DOHH2 (cell line): ENCODE data around the gene TUBE1.

Experiments used
- H3F3A ChIP-seq: fragments of 200-600 bp; sonication (generic), shearing (Covaris generic); 2 replicates; pipeline ENCODE4 v1.6.0; 2016; ENCODE audit warnings: antibody characterized with exemption, mild to moderate bottlenecking; ENCODE audit not compliant: control insufficient read depth, insufficient read depth
- H3K27ac ChIP-seq: fragments of 200-600 bp; sonication (generic); 2 replicates; pipeline ENCODE4 v1.5.1; 2014; ENCODE audit warnings: low read depth, mild to moderate bottlenecking, low read length, moderate library complexity
- H3K27me3 ChIP-seq: fragments of 200-600 bp; sonication (generic); 2 replicates; pipeline ENCODE4 v1.6.1; 2014; ENCODE audit warnings: mild to moderate bottlenecking, low read length, mixed read lengths; ENCODE audit not compliant: control insufficient read depth
- H3K36me3 ChIP-seq: fragments of 200-600 bp; sonication (generic); 2 replicates; pipeline ENCODE4 v1.6.1; 2014; ENCODE audit warnings: mild to moderate bottlenecking, low read length, moderate library complexity, mixed read lengths; ENCODE audit not compliant: control insufficient read depth
- H3K4me1 ChIP-seq: fragments of 200-600 bp; sonication (generic); 2 replicates; pipeline ENCODE4 v1.6.1; 2014; ENCODE audit warnings: mild to moderate bottlenecking, low read length, mixed read lengths; ENCODE audit not compliant: control insufficient read depth
- H3K4me2 ChIP-seq: fragments of 200-600 bp; sonication (generic); 2 replicates; pipeline ENCODE4 v1.6.0; 2014; ENCODE audit warnings: mild to moderate bottlenecking, low read length, moderate library complexity
- H3K4me3 ChIP-seq: fragments of 200-600 bp; sonication (generic); 2 replicates; pipeline ENCODE4 v1.5.1; 2014; ENCODE audit warnings: mild to moderate bottlenecking, low read length, mixed read lengths
- H3K79me2 ChIP-seq: fragments of 200-600 bp; sonication (generic); 2 replicates; pipeline ENCODE4 v1.6.1; 2014; ENCODE audit warnings: mild to moderate bottlenecking, low read length, mixed read lengths; ENCODE audit not compliant: control insufficient read depth
- H3K9me2 ChIP-seq: fragments of 200-600 bp; sonication (generic); replicated peaks from 2 replicates; pipeline ENCODE4 v1.6.1; 2014; ENCODE audit warnings: mild to moderate bottlenecking, low read length, mixed read lengths; ENCODE audit not compliant: control insufficient read depth
- H3K9me3 ChIP-seq: fragments of 200-600 bp; sonication (generic); 2 replicates; pipeline ENCODE4 v1.6.1; 2014; ENCODE audit warnings: antibody characterized with exemption, low read length, mixed read lengths; ENCODE audit not compliant: control insufficient read depth, insufficient read depth
- H4K20me1 ChIP-seq: fragments of 200-600 bp; sonication (generic); 2 replicates; pipeline ENCODE4 v1.6.0; 2014; ENCODE audit warnings: low read depth, mild to moderate bottlenecking, antibody characterized with exemption, low read length, moderate library complexity; ENCODE audit not compliant: control insufficient read depth, insufficient read depth
- EZH2phosphoT487 ChIP-seq: fragments of 200-600 bp; sonication (generic); IDR thresholded peaks from 2 replicates; pipeline ENCODE4 v1.6.1; 2017; ENCODE audit warnings: borderline replicate concordance, mild to moderate bottlenecking, antibody characterized with exemption, low read length, moderate library complexity, mixed read lengths
- TF ChIP-seq, protein P1 (sequence below): fragments of 200-600 bp; sonication (generic); IDR thresholded peaks from one replicate; pipeline ENCODE4 v1.5.1; 2014; ENCODE audit warnings: antibody characterized with exemption, mild to moderate bottlenecking, low read depth, low read length; ENCODE audit not compliant: poor library complexity, severe bottlenecking

TUBE1 gene

GRCh38 chr6:112022749-112023148 lies 64.5 kb downstream of the TUBE1 start:
- Histone ChIP-seq H3K27me3 (peaks cover 27% of the 10 kb centered on the region), H3K9me3 (no peaks in the 10 kb centered on the region), H3K27ac (no peak overlapping the region), H3K4me2 (no peak overlapping the region), H3K4me1 (peaks cover 2% of the 10 kb centered on the region), H4K20me1 (no peaks in the 10 kb centered on the region), H3K9me2 (no peaks in the 10 kb centered on the region), H3F3A (no peaks in the 10 kb centered on the region), H3K36me3 (no peaks in the 10 kb centered on the region), H3K79me2 (no peaks in the 10 kb centered on the region), H3K4me3 (no peak overlapping the region)
- no peak for TF ChIP-seq EZH2phosphoT487
- TF ChIP-seq, protein P1, sequence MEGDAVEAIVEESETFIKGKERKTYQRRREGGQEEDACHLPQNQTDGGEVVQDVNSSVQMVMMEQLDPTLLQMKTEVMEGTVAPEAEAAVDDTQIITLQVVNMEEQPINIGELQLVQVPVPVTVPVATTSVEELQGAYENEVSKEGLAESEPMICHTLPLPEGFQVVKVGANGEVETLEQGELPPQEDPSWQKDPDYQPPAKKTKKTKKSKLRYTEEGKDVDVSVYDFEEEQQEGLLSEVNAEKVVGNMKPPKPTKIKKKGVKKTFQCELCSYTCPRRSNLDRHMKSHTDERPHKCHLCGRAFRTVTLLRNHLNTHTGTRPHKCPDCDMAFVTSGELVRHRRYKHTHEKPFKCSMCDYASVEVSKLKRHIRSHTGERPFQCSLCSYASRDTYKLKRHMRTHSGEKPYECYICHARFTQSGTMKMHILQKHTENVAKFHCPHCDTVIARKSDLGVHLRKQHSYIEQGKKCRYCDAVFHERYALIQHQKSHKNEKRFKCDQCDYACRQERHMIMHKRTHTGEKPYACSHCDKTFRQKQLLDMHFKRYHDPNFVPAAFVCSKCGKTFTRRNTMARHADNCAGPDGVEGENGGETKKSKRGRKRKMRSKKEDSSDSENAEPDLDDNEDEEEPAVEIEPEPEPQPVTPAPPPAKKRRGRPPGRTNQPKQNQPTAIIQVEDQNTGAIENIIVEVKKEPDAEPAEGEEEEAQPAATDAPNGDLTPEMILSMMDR = no peak

GRCh38 chr6:112021691-112022310 lies 65.5 kb downstream of the TUBE1 start:
- H3K79me2 ChIP-seq = no peaks in the 10 kb centered on the region
- no peaks in the 10 kb centered on the region for H4K20me1 ChIP-seq
- H3K9me2 ChIP-seq = no peaks in the 10 kb centered on the region
- H3K36me3 ChIP-seq = no peaks in the 10 kb centered on the region
- H3K4me3 ChIP-seq = no peak overlapping the region
- no peaks in the 10 kb centered on the region for H3K9me3 ChIP-seq
- no peaks in the 10 kb centered on the region for H3K4me1 ChIP-seq
- H3F3A ChIP-seq = no peaks in the 10 kb centered on the region
- peaks cover 27% of the 10 kb centered on the region for H3K27me3 ChIP-seq
- H3K27ac ChIP-seq = no peak overlapping the region
- H3K4me2 ChIP-seq = no peak overlapping the region
- TF ChIP-seq, protein P1 = no peak
- TF ChIP-seq EZH2phosphoT487 = no peak
